ENCODE measurements around the gene ZNF552. TPM values are rescaled to one million over a fixed set of nuclear protein-coding genes. Genes with fewer than 3 reads are reported as not detected.
"Not testable (repeated sequence)": the region's sequence is repeated elsewhere in the genome, so short reads cannot be mapped to it uniquely, and the experiment has no call there.

The ZNF552 gene
- total RNA-seq, 1 experiment from 2014 or later = 13.1 TPM

- TF ChIP-seq, protein P1, sequence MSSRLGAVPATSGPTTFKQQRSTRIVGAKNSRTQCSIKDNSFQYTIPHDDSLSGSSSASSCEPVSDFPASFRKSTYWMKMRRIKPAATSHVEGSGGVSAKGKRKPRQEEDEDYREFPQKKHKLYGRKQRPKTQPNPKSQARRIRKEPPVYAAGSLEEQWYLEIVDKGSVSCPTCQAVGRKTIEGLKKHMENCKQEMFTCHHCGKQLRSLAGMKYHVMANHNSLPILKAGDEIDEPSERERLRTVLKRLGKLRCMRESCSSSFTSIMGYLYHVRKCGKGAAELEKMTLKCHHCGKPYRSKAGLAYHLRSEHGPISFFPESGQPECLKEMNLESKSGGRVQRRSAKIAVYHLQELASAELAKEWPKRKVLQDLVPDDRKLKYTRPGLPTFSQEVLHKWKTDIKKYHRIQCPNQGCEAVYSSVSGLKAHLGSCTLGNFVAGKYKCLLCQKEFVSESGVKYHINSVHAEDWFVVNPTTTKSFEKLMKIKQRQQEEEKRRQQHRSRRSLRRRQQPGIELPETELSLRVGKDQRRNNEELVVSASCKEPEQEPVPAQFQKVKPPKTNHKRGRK (CRISPR knock-in tag; IDR thresholded peaks at IDR 0.05; ENCODE audit: borderline replicate concordance) = no peak
- TF ChIP-seq ZNF317 (CRISPR knock-in tag; IDR thresholded peaks at IDR 0.05; ENCODE audit: borderline replicate concordance, low read depth) = no peak
- no peak for TF ChIP-seq IRF2 (CRISPR knock-in tag; IDR thresholded peaks at IDR 0.05; ENCODE audit: borderline replicate concordance, low read depth)
- TF ChIP-seq, protein P2, sequence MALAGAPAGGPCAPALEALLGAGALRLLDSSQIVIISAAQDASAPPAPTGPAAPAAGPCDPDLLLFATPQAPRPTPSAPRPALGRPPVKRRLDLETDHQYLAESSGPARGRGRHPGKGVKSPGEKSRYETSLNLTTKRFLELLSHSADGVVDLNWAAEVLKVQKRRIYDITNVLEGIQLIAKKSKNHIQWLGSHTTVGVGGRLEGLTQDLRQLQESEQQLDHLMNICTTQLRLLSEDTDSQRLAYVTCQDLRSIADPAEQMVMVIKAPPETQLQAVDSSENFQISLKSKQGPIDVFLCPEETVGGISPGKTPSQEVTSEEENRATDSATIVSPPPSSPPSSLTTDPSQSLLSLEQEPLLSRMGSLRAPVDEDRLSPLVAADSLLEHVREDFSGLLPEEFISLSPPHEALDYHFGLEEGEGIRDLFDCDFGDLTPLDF (CRISPR knock-in tag; IDR thresholded peaks at IDR 0.05) = no peak
- no peak for TF ChIP-seq ELF4 (CRISPR knock-in tag; IDR thresholded peaks at IDR 0.05; ENCODE audit: low read depth)
- no peak for TF ChIP-seq ZNF671 (CRISPR knock-in tag; IDR thresholded peaks at IDR 0.05)
- TF ChIP-seq NFE2L1 (CRISPR knock-in tag; IDR thresholded peaks at IDR 0.05) = no peak
- no peak for TF ChIP-seq ARID4B (CRISPR knock-in tag; IDR thresholded peaks at IDR 0.05; ENCODE audit: borderline replicate concordance)
These were observed 748 bp upstream of the ZNF552 start (continued) for GRCh38 chr19:57815247-57816075.

DNA sequence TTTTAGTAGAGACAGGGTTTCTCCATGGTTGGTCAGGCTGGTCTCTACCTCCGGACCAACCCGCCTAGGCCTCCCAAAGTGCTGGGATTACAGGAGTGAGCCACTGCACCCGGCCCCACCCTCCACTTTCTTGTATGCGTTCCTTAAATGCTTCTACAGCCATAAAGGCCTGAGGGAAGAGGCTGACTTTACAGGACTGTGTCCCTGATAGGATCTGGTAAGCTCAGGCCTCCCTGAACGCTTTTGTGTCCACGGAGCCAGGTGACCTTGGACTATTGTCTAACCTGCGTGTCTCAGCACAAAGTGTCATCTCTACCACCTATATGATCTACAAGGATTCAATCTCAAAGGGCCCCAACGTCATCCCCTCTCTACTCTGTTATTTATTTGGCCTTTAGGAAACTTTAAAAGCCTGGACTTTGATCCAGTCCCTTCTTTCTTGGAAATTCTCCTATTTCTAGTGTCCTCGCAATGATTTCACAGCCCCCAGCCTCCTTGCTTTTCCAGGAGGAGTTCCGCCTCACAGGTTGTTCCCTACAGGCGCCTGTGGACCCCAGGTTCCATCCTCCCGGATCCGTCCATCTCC lies 701 bp downstream of the ZNF552 start:
- peaks cover 29% of the 10 kb centered on the region for H3K36me3 Mint-ChIP-seq
- H3K4me1 Mint-ChIP-seq = peaks cover 38% of the 10 kb centered on the region
- CTCF ChIA-PET = no interaction called here
- H3K9me3 Mint-ChIP-seq = no peaks in the 10 kb centered on the region
- no peak for DNase-seq (ENCODE audit: low spot score)
- TF ChIP-seq ZNF423 (CRISPR knock-in tag; IDR thresholded peaks at IDR 0.05) = no peak
- no peak for TF ChIP-seq ZNF396 (CRISPR knock-in tag; IDR thresholded peaks at IDR 0.05; ENCODE audit: borderline replicate concordance)
- TF ChIP-seq MYBL2 (CRISPR knock-in tag; IDR thresholded peaks at IDR 0.05) = no peak
- TF ChIP-seq, protein P3, sequence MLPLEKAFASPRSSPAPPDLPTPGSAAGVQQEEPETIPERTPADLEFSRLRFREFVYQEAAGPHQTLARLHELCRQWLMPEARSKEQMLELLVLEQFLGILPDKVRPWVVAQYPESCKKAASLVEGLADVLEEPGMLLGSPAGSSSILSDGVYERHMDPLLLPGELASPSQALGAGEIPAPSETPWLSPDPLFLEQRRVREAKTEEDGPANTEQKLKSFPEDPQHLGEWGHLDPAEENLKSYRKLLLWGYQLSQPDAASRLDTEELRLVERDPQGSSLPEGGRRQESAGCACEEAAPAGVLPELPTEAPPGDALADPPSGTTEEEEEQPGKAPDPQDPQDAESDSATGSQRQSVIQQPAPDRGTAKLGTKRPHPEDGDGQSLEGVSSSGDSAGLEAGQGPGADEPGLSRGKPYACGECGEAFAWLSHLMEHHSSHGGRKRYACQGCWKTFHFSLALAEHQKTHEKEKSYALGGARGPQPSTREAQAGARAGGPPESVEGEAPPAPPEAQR (CRISPR knock-in tag; IDR thresholded peaks at IDR 0.05) = no peak
- no peak for TF ChIP-seq JAZF1 (CRISPR knock-in tag; IDR thresholded peaks at IDR 0.05)
- TF ChIP-seq NR3C1 (CRISPR knock-in tag; conservative IDR thresholded peaks at IDR 0.05; ENCODE audit: low read depth) = no peak
- TF ChIP-seq CBFB (CRISPR knock-in tag; IDR thresholded peaks at IDR 0.05; ENCODE audit: low read depth) = no peak
- no peak for TF ChIP-seq MLX (CRISPR knock-in tag; IDR thresholded peaks at IDR 0.05)
- TF ChIP-seq, protein P4, sequence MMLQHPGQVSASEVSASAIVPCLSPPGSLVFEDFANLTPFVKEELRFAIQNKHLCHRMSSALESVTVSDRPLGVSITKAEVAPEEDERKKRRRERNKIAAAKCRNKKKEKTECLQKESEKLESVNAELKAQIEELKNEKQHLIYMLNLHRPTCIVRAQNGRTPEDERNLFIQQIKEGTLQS (CRISPR knock-in tag; conservative IDR thresholded peaks at IDR 0.05) = no peak
- TF ChIP-seq MAX (CRISPR knock-in tag; IDR thresholded peaks at IDR 0.05) = no peak
- TF ChIP-seq NFE2L1 (CRISPR knock-in tag; IDR thresholded peaks at IDR 0.05) = no peak
- TF ChIP-seq SMAD4 (CRISPR knock-in tag; IDR thresholded peaks at IDR 0.05) = no peak
- H3K27ac Mint-ChIP-seq = peak overlapping the region; percentile 92
- ATAC-seq = peak; percentile 3; the same call in 1 of the 2 replicates
- H3K4me3 Mint-ChIP-seq = peak overlapping the region; percentile 96
- H3K27me3 Mint-ChIP-seq (ENCODE audit: low read depth) = no peaks in the 10 kb centered on the region
- POLR2A ChIA-PET = interaction anchor here (1.3 to 1.4 kb wide), 2 partner anchors 14 to 67 kb away, joined by 6 to 7 read pairs; partner anchors contain the start of gene ZNF776

GRCh38 chr19:57812975-57813820 lies 1.5 kb downstream of the ZNF552 start:
- peaks cover 31% of the 10 kb centered on the region for H3K4me1 Mint-ChIP-seq
- CTCF ChIA-PET, H3K27ac Mint-ChIP-seq: not testable (repeated sequence)

More at GRCh38 chr19:57812975-57813820, 1.5 kb downstream of the ZNF552 start:
- ATAC-seq; H3K27me3 Mint-ChIP-seq (ENCODE audit: low read depth); DNase-seq (ENCODE audit: low spot score); H3K9me3 Mint-ChIP-seq; POLR2A ChIA-PET: not testable (repeated sequence)
- H3K36me3 Mint-ChIP-seq = peaks cover 35% of the 10 kb centered on the region
- peak overlapping the region; percentile 96 for H3K4me3 Mint-ChIP-seq
